SKM-1 treated with dmso at 0.1 percent for 144 hours (cell line): Measurements from ENCODE around the gene SCAF8.
"Not testable (repeated sequence)": the region's sequence is repeated elsewhere in the genome, so short reads cannot be mapped to it uniquely, and the experiment has no call there.

ENCODE experiments used
- DNase-seq: peaks from one replicate; lab custom pipeline; 2025; ENCODE audit not compliant: unreplicated experiment; lab: John Stamatoyannopoulos, UW

Gene SCAF8, protein sequence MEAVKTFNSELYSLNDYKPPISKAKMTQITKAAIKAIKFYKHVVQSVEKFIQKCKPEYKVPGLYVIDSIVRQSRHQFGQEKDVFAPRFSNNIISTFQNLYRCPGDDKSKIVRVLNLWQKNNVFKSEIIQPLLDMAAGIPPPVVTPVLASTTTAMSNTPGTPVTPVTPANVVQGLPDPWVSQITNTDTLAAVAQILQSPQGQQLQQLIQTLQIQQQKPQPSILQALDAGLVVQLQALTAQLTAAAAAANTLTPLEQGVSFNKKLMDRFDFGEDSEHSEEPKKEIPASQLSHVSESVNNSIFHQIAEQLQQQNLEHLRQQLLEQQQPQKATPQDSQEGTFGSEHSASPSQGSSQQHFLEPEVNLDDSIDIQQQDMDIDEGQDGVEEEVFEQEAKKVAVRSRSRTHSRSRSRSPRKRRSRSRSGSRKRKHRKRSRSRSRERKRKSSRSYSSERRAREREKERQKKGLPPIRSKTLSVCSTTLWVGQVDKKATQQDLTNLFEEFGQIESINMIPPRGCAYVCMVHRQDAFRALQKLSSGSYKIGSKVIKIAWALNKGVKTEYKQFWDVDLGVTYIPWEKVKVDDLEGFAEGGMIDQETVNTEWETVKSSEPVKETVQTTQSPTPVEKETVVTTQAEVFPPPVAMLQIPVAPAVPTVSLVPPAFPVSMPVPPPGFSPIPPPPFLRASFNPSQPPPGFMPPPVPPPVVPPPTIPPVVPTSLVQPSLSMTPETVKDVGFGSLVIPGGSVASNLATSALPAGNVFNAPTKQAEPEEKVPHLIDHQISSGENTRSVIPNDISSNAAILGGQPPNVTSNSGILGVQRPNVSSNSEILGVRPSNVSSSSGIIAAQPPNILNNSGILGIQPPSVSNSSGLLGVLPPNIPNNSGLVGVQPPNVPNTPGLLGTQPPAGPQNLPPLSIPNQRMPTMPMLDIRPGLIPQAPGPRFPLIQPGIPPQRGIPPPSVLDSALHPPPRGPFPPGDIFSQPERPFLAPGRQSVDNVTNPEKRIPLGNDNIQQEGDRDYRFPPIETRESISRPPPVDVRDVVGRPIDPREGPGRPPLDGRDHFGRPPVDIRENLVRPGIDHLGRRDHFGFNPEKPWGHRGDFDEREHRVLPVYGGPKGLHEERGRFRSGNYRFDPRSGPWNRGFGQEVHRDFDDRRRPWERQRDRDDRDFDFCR (N-terminal part only)

GRCh38 chr6:154733183-154733625 is at the start of gene SCAF8:
Gene SCAF8 (plus strand): TSS chr6:154733416. CDS start chr6:154733901, 485 bp downstream.
- DNase-seq: peak; percentile 51

- DNase-seq: peak; percentile 70
Measured at GRCh38 chr6:154683756-154684523, 49.3 kb upstream of the SCAF8 start.

DNA sequence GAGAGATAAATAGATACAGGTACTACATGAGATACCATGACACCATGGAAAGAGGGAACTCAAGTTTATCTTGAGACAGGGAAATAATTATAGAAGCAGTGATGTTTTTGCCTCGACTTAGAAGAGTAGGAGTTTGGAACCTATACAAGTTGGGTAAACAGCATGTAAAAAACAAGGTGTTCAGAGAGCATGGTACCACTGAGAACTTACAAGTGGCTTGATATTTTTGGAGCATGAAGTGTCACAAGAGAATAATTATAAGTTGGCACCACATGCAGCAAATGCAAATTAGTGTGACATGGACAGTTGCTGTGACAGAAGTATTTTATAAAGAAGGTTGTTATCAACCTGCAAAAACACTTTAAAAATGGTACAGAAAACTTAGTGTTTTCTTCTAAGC is 47.1 kb upstream of the SCAF8 start:
- no peak for DNase-seq

GRCh38 chr6:154689493-154690255 is 43.5 kb upstream of the SCAF8 start:
- no peak for DNase-seq

- DNase-seq: no peak
Measured at GRCh38 chr6:154690857-154691256, 42.4 kb upstream of the SCAF8 start.

GRCh38 chr6:154696661-154697060 is 36.6 kb upstream of the SCAF8 start:
- no peak for DNase-seq

GRCh38 chr6:154703124-154703523 is 30.1 kb upstream of the SCAF8 start:
- no peak for DNase-seq

DNA sequence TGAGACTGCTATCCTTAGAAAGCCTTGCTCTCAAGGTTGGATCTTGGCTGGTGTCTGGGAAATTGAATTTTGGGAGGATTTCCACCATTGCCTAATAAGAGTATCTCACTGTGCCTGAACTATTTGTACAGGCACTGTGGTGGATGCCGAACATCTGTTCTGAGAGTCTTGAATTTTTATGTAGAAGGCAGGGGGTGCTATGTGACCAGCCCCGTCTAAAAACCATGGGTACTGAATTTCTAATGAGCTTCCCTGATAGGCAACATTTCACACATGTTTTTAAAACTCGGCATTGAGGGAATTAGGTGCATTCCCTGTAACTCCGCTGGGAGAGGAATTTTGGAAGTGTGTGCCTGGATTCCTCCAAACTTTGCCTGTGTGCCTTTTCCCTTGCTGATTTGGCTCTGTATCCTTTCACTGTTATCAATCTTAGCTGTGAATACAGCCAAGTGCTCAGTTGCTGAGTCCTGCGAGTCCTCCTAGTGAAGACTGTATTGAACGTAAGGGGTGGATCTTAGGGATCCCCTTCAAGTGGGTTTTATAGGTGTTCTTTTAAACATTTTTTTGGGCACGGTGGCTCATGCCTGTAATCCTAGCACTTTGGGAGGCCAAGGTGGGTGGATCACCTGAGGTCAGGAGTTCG is 27.6 kb upstream of the SCAF8 start:
- DNase-seq: no peak

DNA sequence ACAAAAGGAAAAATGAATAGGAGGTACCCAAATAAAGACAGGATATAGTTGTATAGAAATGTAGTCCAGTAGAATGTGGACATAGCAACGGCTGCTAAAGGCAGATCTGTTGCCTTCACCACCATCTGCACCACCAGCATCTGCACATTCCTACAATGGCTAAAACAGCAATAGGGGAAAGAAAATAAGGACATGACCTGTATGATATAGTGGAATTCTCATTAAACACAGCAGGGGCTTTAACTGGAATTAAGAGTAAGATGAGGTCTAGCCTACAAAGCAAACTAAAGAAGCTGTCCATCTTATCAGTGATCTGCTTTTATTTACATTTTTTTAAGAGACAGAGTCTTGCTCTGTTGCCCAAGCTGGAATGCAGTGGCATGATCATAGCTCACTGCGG is 26.8 kb upstream of the SCAF8 start:
- no peak for DNase-seq

GRCh38 chr6:154709621-154710020 is 23.6 kb upstream of the SCAF8 start:
- no peak for DNase-seq

GRCh38 chr6:154710689-154711088 is 22.5 kb upstream of the SCAF8 start:
- no peak for DNase-seq

DNA sequence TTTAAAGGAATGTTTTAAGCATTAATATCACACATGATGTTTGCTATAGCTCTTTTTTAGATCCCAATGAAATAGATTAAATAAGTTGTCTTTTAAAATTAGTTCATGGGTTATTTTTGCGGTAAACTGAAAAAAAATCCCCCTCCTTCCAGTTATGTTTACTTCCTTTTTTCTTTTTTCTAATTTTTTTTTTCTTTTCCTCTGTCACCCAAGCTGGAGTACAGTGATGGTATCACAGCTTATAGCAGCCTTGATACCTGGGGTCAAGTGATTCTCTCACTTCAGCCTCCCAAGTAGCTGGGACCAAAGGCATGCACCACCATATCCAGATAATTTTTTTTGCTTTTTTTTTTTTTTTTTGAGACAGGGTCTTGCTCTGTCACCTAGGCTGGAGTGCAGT is 17.8 kb upstream of the SCAF8 start:
- no peak for DNase-seq

- DNase-seq: not testable (repeated sequence)
Measured at GRCh38 chr6:154716350-154716749, 16.9 kb upstream of the SCAF8 start.

GRCh38 chr6:154719433-154719832 is 13.8 kb upstream of the SCAF8 start:
- DNase-seq: no peak

DNA sequence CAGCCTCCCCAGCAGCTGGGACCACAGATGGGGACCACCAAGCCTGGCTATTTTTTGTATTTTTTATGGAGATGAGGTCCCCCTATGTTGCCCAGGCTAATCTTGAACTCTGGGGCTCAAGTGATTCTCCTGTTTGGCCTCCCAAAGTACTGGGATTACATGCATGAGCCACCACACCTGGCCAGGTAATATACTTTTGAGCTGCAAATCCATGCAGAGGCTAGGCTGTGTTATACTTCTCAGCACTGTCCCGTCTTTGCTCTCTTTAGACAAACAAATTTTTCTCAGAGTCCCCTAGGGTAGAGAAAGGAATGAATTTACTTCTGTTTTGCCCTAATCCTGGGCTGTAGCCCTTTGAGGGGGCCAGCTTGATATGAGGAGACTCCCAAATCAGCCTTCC is 13.4 kb upstream of the SCAF8 start:
- DNase-seq: no peak

GRCh38 chr6:154721460-154721859 is 11.8 kb upstream of the SCAF8 start:
- DNase-seq: no peak

DNA sequence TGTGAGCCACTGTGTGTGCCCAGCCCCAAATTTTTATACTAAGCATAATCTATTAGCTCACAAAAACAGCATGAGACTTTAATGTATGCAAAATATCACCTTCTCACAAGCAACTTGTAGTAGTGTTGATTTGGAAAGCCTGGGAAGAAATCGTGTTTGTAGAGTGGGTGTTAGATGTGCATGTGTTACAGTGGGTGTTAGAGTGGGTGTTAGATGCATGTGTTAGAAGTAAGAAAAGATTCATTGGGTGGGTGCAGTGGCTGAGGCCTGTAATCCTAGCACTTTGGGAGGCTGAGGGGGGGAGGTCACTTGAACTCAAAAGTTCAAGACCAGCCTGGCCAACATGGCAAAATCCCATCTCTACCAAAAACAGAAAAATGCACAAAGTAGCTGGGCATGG is 6.3 kb upstream of the SCAF8 start:
- DNase-seq: no peak

GRCh38 chr6:154731296-154732218 is 1.7 kb upstream of the SCAF8 start:
- DNase-seq: no peak
